Measurements from ENCODE around the gene RGS12.

The RGS12 gene

GRCh38 chr4:3253808-3254207, 39.0 kb upstream of the RGS12 start:
- DNase-seq (ENCODE audit: low spot score): no peak

- DNase-seq (ENCODE audit: low spot score): no peak
Observed at GRCh38 chr4:3254302-3255131, 38.3 kb upstream of the RGS12 start.

DNA sequence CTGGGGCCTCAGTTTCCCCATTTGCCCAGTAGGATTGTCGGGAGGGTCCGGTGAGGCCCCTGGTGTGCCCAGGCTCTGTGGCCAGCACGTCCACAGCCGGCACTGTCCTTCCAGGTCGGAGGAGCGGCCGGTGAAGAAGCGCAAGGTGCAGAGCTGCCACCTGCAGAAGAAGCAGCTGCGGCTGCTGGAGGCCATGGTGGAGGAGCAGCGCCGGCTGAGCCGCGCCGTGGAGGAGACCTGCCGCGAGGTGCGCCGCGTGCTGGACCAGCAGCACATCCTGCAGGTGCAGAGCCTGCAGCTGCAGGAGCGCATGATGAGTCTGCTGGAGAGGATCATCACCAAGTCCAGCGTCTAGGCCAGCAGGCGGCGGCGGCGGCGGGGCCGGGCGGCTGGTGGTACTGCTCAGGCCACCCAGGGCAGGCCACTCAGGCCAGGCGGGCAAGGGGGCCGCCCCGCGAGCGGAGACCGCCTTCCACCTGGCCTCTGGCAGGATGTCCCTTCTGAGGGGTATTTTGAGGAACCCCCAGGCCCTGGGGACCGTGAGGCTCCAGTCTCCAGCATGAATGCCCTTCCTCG, 37.1 kb upstream of the RGS12 start:
- DNase-seq (ENCODE audit: low spot score): no peak

DNA sequence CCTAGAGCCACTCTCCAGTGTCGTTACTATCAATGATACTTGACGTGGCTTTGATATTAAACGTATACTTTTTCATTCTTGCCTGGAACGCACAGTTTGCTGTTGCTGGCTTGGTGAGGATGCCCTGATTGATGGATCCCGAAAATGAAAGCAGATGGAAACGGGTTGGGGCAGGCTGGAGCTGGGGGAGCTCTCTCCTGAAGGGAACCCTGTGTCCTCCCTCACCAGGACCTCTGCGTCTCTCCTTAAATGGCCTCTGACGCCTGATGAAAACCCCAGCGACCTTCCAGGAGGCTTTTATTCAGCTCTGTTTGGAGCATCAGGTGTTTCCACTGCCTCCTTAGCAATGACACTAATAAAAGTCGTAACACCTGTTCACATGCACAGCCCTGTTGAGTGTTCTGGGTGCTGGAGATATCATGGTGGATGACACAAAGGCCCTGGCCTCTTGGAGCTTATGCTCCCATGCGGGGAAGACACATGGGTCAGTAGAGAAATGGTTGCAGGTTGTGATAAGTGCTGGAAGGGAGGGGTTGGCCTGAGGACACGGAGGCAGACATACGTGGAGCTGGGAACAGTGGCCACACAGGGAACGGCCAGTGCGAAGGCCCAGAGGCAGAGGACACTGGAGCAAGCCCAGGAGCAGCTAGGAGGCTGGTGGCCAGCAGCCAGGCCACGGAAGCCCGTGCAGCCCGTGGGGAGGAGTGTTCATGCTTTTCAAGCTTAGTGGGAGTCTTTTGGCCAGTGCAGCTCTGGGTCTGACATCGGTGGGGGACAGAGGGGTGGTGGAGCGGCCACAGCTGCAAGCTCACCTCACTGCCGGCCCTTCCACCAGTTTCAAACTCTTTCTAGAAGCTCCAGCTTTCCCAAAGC, 36.4 kb upstream of the RGS12 start:
- DNase-seq (ENCODE audit: low spot score): no peak

DNA sequence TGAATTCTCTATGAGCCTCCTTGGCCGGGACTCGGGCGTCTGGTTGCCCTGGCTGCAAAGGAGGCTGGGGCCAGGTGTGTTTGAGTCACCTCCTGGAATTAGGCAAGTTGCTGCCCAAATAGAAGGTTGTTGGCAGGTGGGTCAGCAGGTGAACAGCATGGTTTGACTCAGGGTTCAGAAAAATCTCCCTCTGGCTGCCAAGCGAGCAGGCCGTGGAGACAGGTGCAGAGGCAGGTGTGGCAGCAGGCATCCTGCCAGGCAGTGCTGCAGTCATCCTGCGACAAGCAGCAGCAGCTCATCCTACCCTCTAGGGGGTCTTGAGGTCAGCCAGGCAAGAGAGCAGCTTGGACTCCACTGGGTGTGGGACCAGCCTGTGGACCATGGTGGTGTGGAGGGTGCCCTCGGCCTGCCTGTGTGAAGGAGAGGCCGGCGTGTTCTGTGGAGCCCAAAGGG, 35.7 kb upstream of the RGS12 start:
- no peak for DNase-seq (ENCODE audit: low spot score)

DNA sequence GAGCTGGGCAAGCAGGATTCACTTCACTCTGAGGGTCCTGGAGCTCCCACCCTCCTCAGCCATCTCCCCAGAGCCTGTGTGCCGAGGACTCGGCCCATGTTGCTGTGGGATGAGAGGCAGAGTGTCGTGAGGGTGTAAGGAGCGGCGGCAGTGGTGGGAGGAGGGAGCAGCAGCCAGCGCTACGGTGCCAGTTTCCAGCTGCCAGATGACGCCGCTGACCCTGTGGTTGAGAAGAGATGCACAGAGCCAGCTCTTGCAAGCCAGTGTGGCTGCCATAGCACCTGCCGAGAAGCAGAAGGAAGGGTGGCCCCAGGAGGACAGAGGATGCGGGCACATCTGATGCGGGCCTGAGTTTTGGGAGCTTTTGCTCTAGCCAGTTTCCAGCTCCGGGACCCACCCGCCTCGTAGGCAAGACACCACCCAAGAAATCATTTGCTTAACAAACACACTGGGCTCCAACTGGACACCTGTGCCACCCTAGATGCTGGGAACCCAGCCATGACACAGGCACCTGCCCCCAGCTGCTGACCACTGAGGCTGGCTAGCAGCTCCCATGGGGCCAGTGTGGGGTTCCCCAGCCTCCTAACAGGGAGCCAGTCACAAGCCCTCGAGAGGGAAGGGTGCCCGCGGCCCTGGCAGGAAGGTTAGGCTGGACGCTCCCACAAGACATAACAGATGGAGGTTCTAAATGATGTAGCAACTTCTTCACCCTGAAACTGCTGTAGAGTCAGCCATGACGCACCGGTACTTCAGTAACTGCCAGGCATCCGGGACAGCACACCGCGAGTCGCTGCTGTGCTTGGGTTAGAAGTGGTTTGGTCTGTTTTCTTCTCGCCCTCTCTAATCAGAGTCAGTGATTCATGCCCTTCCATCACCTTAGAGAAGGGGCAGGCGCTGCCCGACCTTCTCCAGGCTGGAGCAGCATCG, 35.0 kb upstream of the RGS12 start:
- DNase-seq (ENCODE audit: low spot score): peak; percentile 96

DNA sequence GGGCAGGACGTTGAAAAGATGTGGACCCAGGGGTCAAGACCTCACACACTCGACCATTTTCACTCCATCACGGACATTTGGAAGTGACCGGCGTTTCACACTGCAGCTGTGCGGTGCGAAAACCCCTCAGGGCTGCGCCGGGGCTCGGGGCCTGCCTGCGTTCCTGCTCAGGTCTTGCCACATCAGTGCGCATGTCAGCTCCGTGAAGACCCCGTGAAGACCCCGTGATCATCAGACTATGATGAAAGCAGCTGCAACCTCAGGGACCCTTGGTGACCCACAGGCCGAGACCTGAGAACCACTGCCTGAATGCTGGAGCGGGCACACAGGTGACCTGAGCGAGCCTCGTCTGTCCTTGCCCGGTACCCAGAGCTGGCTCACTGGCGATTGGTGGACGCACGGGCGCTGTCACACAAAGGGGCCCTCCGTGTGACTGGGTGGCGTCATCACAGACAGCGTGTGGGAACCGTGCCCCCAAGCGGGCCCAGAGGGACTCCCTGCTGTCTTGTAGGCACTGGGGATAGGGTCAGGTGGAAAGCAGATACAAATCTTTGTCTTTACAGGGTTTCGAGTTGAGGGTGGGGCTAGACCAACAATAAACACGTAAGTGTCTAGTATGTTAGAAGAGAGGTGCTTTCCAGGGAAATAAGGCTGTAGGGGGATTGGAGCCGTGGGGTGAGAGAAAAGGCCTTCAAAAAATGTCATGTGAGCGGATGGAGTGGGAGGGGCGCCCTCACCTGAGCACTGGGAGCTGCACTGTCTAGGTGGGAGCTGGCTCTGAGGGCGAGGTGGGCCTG, 31.2 kb upstream of the RGS12 start:
- no peak for DNase-seq (ENCODE audit: low spot score)

GRCh38 chr4:3262208-3263052, 30.4 kb upstream of the RGS12 start:
- no peak for DNase-seq (ENCODE audit: low spot score)

- no peak for DNase-seq (ENCODE audit: low spot score)
Observed at GRCh38 chr4:3263053-3263875, 29.6 kb upstream of the RGS12 start.

GRCh38 chr4:3263876-3264193, 29.0 kb upstream of the RGS12 start:
- no peak for DNase-seq (ENCODE audit: low spot score)

DNA sequence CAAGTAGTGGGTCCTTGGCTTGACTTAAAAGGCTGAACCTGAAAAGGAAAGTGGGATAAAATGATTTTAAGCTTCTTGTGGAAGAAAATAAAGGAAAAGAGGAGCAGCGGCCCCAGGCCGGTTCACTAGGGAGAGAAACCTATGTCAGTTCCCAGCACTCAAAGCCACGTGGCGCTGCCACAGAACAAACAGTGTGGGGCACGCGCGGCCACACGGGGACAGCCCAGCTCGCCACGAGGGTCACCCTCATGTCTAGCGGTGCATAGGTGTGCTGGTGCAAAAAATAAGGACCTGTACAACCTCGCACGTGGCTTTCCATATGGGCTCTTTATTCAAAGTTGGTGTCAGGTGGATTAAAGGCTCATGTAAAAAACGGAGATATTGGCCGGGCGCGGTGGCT, 26.7 kb upstream of the RGS12 start:
- DNase-seq (ENCODE audit: low spot score): no peak

- DNase-seq (ENCODE audit: low spot score): no peak
Observed at GRCh38 chr4:3267576-3268394, 25.0 kb upstream of the RGS12 start.

- DNase-seq (ENCODE audit: low spot score): no peak
Observed at GRCh38 chr4:3268395-3269104, 24.3 kb upstream of the RGS12 start.

DNA sequence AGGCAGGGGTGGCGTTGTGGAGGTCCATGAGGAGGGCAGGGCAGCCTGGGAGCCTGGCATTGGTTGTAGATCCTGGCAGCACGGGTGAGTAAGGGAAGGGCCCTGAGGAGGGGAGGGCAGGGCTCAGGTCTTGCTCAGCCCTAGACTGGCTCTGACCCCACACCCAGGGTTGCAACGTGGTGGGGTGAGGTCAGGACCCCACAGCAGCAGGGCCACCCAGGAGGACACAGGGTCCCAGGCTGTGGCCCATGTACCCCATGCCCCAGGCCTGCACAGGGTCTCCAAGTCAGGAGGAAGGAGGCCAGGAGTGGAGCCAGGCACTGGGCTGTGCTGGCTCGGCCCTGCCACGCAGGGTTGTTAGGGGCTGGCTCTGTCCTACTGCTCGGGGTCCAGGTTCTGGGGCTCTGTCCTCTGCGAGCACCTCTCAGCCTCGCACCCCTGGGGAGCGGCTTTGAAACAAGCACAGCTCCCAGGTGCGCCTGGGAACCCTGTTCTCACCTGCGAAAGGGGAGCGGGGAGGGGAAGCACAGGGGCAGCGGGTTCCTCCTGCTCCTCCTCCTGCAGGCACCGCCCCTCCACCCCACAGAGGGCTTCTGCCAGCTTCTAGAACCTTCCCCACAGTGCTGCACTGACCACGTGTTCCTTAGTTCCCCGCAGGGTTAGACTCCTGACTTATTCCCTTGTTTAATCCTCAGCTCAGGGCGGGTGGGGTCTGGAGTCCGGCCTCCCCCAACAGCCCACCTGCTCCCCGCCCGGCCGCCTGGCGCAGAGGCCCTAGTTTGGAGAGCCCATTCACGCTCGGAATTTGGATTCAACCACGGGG, 23.5 kb upstream of the RGS12 start:
- no peak for DNase-seq (ENCODE audit: low spot score)

GRCh38 chr4:3269991-3270611, 22.7 kb upstream of the RGS12 start:
- DNase-seq (ENCODE audit: low spot score): no peak

- no peak for DNase-seq (ENCODE audit: low spot score)
Observed at GRCh38 chr4:3271131-3271530, 21.7 kb upstream of the RGS12 start.

Data from RKO (cell line).